GM12873 (cell line): Measurements from ENCODE around the gene OGFOD3.

Experiments used
- TF ChIP-seq, protein P1 (sequence below): IDR thresholded peaks from 2 replicates; pipeline ENCODE4 v1.5.1; 2012; ENCODE audit warnings: low read depth, mild to moderate bottlenecking, moderate library complexity, low read length, control low read depth; ENCODE audit not compliant: insufficient read depth; ENCODE audit errors: missing control alignments

The OGFOD3 gene

DNA sequence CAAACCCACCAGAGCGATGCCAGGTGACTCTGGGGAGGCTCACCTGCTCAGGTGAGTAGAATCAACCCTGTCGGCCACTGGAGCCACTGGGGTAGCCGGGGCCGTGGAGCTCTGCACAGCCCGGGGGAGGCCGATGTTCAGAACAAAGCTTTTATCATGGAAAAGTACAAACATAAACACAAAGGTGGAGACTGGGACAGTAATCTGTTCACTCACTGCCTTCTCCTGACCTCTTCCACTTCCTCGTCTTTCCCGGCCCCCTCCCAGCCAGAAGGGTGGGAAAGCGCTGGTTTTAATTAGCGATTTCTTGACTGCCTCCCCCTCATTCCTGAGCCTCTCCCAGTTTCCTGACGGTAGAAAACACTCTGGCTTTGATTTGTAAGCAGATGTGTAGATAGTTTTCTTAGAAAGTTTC is 69.1 kb downstream of the OGFOD3 start:
- TF ChIP-seq, protein P1, sequence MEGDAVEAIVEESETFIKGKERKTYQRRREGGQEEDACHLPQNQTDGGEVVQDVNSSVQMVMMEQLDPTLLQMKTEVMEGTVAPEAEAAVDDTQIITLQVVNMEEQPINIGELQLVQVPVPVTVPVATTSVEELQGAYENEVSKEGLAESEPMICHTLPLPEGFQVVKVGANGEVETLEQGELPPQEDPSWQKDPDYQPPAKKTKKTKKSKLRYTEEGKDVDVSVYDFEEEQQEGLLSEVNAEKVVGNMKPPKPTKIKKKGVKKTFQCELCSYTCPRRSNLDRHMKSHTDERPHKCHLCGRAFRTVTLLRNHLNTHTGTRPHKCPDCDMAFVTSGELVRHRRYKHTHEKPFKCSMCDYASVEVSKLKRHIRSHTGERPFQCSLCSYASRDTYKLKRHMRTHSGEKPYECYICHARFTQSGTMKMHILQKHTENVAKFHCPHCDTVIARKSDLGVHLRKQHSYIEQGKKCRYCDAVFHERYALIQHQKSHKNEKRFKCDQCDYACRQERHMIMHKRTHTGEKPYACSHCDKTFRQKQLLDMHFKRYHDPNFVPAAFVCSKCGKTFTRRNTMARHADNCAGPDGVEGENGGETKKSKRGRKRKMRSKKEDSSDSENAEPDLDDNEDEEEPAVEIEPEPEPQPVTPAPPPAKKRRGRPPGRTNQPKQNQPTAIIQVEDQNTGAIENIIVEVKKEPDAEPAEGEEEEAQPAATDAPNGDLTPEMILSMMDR = no peak

DNA sequence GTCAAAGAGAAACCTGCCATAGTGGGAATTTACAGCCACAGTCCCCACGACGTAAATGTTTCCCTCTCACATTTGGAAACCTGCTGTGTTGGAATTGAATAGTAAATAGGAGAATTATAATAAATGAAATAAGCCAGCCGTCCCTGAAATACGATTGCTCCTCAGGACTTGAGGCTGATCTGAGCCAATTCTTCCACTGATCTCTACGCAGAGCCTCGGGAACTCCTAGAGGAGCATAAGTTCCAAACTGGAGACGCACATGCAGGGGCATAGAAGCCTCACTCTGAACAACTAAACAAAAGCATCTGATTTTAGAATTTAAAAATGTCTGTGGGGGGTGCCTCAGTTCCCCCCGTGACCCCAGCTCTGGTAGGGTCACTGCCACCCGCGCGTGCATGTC is 69.5 kb downstream of the OGFOD3 start:
- TF ChIP-seq, protein P1 = no peak

DNA sequence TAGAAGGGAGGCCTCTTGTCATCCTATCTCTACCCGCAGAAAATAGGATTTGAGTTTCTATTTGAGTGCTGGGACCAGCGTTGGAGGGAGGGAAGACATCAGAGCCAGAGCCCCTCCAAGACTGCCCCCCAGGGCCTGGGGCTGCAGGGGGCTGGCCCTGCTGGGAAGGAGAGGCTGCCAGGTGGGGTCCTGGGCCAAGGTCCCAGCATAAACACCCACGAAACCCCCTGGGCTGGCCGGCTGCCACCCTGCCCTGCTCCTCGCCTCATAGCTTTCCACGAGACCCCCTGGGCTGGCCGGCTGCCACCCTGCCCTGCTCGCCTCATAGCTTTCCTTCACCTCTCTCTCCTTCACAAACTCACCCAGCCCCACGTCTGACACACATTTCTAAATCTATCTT is 70.0 kb downstream of the OGFOD3 start:
- TF ChIP-seq, protein P1 = no peak

DNA sequence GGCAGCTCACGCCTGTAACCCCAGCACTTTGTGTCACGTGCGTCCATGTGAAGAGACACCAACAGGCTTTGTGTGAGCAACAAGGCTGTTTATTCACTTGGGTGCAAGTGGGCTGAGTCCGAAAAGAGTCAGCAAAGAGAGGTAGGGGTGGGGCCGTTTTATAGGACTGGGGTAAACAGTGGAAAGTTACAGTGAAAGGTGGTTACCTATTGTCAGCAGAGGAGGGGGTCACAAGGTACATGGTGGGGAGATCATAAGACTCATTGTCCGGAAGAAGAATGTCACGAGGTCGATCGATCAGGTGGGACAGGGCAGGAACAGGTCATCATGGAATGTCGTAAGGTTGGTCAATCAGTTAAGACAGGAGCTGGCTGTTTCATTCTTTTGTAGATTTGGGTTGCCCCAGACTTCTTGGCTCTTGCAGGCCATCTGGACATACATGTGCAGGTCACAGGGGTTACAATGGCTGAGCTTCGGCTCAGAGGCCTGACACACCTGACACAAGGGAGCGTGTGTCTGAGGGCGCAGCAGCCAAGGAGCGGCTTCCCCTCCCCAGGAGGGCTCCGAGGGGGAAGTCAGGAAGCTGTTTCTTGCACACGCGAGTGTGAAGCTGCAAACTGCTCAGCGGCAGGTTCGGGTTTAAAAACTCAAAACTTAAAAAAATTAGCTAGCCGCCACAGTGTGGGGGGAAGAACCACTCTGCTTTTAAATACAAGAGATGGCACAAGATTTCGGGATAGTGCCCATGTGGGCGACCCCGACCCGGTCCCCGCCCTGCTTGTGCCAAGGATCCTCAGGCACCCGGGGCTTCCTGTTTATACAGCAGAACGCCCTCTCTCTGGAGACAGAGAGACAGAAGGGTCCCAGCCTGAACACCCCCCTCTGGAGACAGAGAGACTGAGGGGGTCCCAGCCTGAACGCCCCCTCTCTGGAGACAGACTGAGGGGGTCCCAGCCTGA is 71.8 kb downstream of the OGFOD3 start:
- TF ChIP-seq, protein P1 = no peak

DNA sequence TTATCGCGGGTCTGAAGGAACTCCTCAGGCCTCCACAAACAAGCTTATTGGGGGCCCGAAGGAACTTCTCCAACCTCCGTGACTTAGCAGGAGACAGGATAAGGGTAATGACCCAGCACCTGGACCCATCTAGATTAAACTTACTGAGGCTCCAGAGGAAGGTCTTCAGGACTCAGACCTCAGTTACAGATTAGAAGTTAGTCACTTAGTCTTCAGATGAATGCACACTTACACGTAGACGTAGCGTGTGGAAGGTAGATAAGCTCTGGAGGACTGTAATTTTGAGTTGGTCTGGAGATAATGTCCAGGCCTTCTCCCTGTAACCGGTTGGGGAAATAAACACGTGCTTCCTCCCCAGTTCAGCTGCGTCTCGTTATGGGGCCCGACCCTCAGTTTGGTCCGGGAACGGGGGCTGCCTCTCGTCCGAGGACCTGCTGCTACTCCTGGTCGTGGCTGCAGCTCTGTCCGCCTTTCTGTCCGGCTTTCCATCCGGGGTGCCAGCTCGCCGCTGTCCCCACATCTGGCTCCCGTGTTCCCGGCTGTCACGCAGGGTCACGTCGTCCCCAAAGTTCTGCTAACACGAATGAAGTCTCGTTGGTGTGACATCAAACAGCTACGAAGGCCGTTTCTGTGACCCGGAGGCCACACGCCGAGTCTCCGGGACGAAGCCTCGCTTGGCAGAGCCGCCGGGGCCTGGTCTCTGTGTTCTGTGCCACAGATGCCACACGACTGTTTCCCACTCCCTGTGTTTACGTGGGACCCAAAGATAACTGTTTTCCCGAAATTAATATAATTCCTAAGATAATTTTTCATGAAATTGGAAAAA is 73.0 kb downstream of the OGFOD3 start:
- TF ChIP-seq, protein P1 = no peak

DNA sequence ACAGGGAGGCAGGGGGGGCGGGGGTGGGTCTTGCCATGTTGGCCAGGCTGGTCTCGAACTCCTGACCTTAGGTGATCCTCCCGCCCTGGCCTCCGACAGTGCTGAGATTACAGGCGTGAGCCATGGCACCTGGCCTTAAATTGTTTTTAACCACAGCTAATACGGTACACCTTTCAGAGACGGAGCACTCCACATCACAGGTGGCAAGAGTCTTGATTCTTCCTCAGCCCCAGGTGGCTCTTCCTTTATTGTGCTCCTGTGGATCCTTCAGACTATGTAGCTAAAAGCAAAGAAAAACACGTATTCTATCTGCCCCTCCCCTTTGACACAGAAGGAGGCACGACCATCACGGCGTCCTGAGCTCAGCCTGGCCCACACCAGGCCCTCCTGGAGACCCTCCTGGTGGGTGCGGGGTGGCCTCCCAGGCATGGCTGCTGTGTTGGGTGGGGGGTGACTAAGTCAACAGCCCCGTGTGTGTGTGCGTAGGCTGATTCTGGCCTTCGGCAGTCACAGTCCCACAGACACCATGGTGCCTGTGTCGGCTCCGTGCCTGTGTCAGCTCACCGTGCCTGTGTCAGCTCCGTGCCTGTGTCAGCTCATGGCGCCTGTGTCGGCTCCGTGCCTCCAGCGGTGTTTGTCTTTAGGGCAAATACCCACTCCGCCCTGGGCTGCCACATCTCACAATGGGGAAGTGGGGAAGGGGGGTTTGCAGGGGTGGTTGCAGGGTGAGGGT is 74.0 kb downstream of the OGFOD3 start:
- TF ChIP-seq, protein P1 = no peak
